K562 (cell line): ENCODE measurements around the gene NAE1. TPM values are rescaled to one million over a fixed set of nuclear protein-coding genes. Genes with fewer than 3 reads are reported as not detected.

Experiments
- BHLHE40 ChIP-seq: IDR thresholded peaks from 2 replicates; pipeline ENCODE4 v1.6.1; 2011; ENCODE audit warnings: low read length, improper control_type of control experiment
- E2F3 ChIP-seq: fragments of 250-450 bp; sonication (Bioruptor Pico); IDR thresholded peaks from 2 replicates; pipeline ENCODE4 v1.4.0; 2020; ENCODE audit warnings: mild to moderate bottlenecking
- GATAD2B ChIP-seq: fragments of 450-650 bp; IDR thresholded peaks from 2 replicates; pipeline ENCODE4 v1.6.1; 2017; ENCODE audit warnings: mild to moderate bottlenecking, borderline replicate concordance
- HCFC1 ChIP-seq: IDR thresholded peaks from 2 replicates; pipeline ENCODE4 v1.6.1; 2012; ENCODE audit warnings: low read depth, low read length, improper control_type of control experiment
- HEY1 ChIP-seq: fragments of 250-450 bp; sonication (Bioruptor Pico); IDR thresholded peaks from 2 replicates; pipeline ENCODE4 v1.5.0; 2020; ENCODE audit warnings: mild to moderate bottlenecking, moderate library complexity, borderline replicate concordance
- LEF1 ChIP-seq: fragments of 450-650 bp; IDR thresholded peaks from 2 replicates; pipeline ENCODE4 v1.6.1; 2016; ENCODE audit warnings: mild to moderate bottlenecking
- POLR3G ChIP-seq: IDR thresholded peaks from 2 replicates; pipeline ENCODE4 v1.6.1; 2011; ENCODE audit not compliant: insufficient read length, insufficient replicate concordance; ENCODE audit errors: extremely low read depth
- SMARCE1 ChIP-seq: fragments of 450-650 bp; IDR thresholded peaks from 2 replicates; pipeline ENCODE4 v1.7.1; 2016; ENCODE audit warnings: mild to moderate bottlenecking
- ZNF165 ChIP-seq: fragments of 250-450 bp; sonication (Bioruptor Pico); IDR thresholded peaks from 2 replicates; pipeline ENCODE4 v1.4.0; 2020; ENCODE audit warnings: borderline replicate concordance
- ZNF24 ChIP-seq: fragments of 450-650 bp; IDR thresholded peaks from 2 replicates; pipeline ENCODE4 v1.6.1; 2016
- polyA plus RNA-seq, 8 experiments: library from polyadenylated mRNA; depleted of rRNA in 4 of 8; stranded (reverse) in 5 of 8; unstranded in 3 of 8; fragments of >200 nt; fragmentation: Nextera tagmentation in 2 of 8; fragmentation: Illumina TruSeq in 1 of 8; extraction: Ambion mirVana in 2 of 8; extraction: Trizol in 1 of 8; gene quantifications; 2 replicates each; pipeline versions ENCODE4 v1.2.1 to v1.2.3, GENCODE V29; 2011 to 2014; ENCODE audit warnings: inconsistent platforms in 1 of 8, missing spikeins in 1 of 8
- total RNA-seq, 7 experiments: library from RNA; depleted of rRNA in 6 of 7; stranded (reverse); fragments of >200 nt in 6 of 7; fragmentation: Illumina TruSeq in 2 of 7; extraction: Trizol in 2 of 7; gene quantifications; 2 replicates each; pipeline versions ENCODE4 v1.2.1 to v1.2.3, GENCODE V29; 2011 to 2021; ENCODE audit warnings: low replicate concordance in 1 of 7
- TF ChIP-seq, protein P1 (sequence below): fragments of 150-350 bp; conservative IDR thresholded peaks from 2 replicates; pipeline ENCODE4 v1.6.1; 2014; ENCODE audit warnings: low read length
- TF ChIP-seq, protein P2 (sequence below): fragments of 450-650 bp; IDR thresholded peaks from one replicate; pipeline ENCODE4 v1.6.1; 2018; ENCODE audit warnings: mild to moderate bottlenecking, moderate library complexity; ENCODE audit not compliant: partially characterized antibody
- TF ChIP-seq, protein P3 (sequence below): sonication (generic); formaldehyde crosslinking; IDR thresholded peaks from 2 replicates; pipeline ENCODE4 v1.8.0; 2022; ENCODE audit warnings: mild to moderate bottlenecking, missing genetic modification reagents
- TF ChIP-seq, protein P4 (sequence below): sonication (generic); formaldehyde crosslinking; IDR thresholded peaks from 2 replicates; pipeline ENCODE4 v1.8.1; 2023; ENCODE audit warnings: mild to moderate bottlenecking, missing genetic modification reagents
- TF ChIP-seq, protein P5 (sequence below): fragments of 450-650 bp; formaldehyde crosslinking; IDR thresholded peaks from 2 replicates; pipeline ENCODE4 v1.4.0; 2020; ENCODE audit warnings: mild to moderate bottlenecking, moderate library complexity
- TF ChIP-seq, protein P6 (sequence below): IDR thresholded peaks from 2 replicates; pipeline ENCODE4 v1.6.1; 2016; ENCODE audit warnings: missing genetic modification characterization, missing compliant biosample characterization

Gene NAE1
- total and polyA plus RNA-seq, 9 of the 15 experiments (the other 6 are each of a cell fraction or from before 2014, with no cell fraction given) = 165 to 294 (median 230) TPM

DNA sequence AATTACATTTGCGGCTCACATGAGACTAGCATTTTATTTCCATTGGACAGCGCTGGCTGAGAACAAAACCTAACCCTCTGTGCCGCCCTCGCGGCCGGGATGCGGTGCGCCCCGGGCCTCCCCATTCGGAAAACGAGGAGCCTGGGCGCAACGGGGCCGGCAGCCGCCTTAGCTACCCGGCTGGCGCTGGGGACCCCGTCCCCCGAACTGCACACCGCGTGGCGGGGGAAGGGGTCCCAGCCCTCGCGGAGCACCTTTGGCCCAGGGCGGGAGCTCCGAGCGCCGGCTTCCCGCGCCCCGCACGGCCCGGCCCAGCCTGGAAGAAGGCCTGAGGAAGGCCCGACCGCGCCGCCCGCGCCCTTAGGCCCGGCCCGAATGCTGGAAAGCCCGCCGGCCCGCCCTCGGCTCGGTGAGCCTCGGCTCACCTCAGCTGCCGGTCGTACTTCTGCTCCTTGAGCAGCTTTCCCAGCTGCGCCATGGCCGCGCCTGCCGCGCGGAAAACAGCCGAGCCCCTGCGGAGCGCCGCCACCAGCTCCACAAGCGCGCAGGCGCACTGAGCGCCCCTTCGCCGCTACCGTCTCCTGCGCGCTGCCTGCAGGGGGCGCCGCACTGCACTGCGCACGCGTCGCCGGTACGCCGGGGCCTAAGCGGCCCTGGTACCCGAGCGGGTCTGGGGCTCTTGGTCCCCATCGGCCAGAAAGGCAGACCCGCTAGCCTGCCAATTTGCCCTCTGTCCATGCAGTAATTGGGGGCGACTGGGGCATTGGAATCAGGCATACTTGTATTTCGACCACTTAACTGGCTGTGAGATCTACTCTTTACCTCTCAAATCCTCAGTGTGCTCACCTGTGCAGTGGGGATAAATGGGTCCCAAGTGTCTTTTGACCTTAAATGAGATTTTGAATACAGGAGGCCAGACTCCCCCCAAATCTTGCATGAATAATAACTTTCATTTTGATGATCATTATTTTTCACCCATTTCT lies at the start of gene NAE1 (continued):
- TF ChIP-seq, protein P1, sequence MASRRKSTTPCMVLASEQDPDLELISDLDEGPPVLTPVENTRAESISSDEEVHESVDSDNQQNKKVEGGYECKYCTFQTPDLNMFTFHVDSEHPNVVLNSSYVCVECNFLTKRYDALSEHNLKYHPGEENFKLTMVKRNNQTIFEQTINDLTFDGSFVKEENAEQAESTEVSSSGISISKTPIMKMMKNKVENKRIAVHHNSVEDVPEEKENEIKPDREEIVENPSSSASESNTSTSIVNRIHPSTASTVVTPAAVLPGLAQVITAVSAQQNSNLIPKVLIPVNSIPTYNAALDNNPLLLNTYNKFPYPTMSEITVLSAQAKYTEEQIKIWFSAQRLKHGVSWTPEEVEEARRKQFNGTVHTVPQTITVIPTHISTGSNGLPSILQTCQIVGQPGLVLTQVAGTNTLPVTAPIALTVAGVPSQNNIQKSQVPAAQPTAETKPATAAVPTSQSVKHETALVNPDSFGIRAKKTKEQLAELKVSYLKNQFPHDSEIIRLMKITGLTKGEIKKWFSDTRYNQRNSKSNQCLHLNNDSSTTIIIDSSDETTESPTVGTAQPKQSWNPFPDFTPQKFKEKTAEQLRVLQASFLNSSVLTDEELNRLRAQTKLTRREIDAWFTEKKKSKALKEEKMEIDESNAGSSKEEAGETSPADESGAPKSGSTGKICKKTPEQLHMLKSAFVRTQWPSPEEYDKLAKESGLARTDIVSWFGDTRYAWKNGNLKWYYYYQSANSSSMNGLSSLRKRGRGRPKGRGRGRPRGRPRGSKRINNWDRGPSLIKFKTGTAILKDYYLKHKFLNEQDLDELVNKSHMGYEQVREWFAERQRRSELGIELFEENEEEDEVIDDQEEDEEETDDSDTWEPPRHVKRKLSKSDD = no peak
- TF ChIP-seq, protein P2, sequence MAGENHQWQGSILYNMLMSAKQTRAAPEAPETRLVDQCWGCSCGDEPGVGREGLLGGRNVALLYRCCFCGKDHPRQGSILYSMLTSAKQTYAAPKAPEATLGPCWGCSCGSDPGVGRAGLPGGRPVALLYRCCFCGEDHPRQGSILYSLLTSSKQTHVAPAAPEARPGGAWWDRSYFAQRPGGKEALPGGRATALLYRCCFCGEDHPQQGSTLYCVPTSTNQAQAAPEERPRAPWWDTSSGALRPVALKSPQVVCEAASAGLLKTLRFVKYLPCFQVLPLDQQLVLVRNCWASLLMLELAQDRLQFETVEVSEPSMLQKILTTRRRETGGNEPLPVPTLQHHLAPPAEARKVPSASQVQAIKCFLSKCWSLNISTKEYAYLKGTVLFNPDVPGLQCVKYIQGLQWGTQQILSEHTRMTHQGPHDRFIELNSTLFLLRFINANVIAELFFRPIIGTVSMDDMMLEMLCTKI = no peak
- TF ChIP-seq HCFC1 (peak; percentile 63), SMARCE1 (no peak), BHLHE40 (0 out of 2 replicates have a peak, but pooled peaks have one; percentile 38), E2F3 (CRISPR knock-in tag) (peak; percentile 82), ZNF24 (no peak), POLR3G (no peak), HEY1 (no peak), ZNF165 (CRISPR knock-in tag) (no peak), GATAD2B (no peak), LEF1 (no peak)
- TF ChIP-seq, protein P3, sequence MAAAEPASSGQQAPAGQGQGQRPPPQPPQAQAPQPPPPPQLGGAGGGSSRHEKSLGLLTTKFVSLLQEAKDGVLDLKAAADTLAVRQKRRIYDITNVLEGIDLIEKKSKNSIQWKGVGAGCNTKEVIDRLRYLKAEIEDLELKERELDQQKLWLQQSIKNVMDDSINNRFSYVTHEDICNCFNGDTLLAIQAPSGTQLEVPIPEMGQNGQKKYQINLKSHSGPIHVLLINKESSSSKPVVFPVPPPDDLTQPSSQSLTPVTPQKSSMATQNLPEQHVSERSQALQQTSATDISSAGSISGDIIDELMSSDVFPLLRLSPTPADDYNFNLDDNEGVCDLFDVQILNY (CRISPR knock-in tag) = 0 out of 2 replicates have a peak, but pooled peaks have one; percentile 79
- TF ChIP-seq, protein P4, sequence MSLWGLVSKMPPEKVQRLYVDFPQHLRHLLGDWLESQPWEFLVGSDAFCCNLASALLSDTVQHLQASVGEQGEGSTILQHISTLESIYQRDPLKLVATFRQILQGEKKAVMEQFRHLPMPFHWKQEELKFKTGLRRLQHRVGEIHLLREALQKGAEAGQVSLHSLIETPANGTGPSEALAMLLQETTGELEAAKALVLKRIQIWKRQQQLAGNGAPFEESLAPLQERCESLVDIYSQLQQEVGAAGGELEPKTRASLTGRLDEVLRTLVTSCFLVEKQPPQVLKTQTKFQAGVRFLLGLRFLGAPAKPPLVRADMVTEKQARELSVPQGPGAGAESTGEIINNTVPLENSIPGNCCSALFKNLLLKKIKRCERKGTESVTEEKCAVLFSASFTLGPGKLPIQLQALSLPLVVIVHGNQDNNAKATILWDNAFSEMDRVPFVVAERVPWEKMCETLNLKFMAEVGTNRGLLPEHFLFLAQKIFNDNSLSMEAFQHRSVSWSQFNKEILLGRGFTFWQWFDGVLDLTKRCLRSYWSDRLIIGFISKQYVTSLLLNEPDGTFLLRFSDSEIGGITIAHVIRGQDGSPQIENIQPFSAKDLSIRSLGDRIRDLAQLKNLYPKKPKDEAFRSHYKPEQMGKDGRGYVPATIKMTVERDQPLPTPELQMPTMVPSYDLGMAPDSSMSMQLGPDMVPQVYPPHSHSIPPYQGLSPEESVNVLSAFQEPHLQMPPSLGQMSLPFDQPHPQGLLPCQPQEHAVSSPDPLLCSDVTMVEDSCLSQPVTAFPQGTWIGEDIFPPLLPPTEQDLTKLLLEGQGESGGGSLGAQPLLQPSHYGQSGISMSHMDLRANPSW = no peak
- TF ChIP-seq, protein P5, sequence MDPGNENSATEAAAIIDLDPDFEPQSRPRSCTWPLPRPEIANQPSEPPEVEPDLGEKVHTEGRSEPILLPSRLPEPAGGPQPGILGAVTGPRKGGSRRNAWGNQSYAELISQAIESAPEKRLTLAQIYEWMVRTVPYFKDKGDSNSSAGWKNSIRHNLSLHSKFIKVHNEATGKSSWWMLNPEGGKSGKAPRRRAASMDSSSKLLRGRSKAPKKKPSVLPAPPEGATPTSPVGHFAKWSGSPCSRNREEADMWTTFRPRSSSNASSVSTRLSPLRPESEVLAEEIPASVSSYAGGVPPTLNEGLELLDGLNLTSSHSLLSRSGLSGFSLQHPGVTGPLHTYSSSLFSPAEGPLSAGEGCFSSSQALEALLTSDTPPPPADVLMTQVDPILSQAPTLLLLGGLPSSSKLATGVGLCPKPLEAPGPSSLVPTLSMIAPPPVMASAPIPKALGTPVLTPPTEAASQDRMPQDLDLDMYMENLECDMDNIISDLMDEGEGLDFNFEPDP (CRISPR knock-in tag) = no peak
- TF ChIP-seq, protein P6, sequence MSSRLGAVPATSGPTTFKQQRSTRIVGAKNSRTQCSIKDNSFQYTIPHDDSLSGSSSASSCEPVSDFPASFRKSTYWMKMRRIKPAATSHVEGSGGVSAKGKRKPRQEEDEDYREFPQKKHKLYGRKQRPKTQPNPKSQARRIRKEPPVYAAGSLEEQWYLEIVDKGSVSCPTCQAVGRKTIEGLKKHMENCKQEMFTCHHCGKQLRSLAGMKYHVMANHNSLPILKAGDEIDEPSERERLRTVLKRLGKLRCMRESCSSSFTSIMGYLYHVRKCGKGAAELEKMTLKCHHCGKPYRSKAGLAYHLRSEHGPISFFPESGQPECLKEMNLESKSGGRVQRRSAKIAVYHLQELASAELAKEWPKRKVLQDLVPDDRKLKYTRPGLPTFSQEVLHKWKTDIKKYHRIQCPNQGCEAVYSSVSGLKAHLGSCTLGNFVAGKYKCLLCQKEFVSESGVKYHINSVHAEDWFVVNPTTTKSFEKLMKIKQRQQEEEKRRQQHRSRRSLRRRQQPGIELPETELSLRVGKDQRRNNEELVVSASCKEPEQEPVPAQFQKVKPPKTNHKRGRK (tag) = no peak
